ENCODE measurements around the gene HNRNPDL.

Gene HNRNPDL

GRCh38 chr4:82463221-82463620 lies 33.0 kb upstream of the HNRNPDL start:
- TF ChIP-seq, protein P1, sequence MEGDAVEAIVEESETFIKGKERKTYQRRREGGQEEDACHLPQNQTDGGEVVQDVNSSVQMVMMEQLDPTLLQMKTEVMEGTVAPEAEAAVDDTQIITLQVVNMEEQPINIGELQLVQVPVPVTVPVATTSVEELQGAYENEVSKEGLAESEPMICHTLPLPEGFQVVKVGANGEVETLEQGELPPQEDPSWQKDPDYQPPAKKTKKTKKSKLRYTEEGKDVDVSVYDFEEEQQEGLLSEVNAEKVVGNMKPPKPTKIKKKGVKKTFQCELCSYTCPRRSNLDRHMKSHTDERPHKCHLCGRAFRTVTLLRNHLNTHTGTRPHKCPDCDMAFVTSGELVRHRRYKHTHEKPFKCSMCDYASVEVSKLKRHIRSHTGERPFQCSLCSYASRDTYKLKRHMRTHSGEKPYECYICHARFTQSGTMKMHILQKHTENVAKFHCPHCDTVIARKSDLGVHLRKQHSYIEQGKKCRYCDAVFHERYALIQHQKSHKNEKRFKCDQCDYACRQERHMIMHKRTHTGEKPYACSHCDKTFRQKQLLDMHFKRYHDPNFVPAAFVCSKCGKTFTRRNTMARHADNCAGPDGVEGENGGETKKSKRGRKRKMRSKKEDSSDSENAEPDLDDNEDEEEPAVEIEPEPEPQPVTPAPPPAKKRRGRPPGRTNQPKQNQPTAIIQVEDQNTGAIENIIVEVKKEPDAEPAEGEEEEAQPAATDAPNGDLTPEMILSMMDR (conservative IDR thresholded peaks at IDR 0.05; ENCODE audit: low read depth), result no peak
- ChIA-PET CTCF (no interaction called here), POLR2A (ENCODE audit: low non-redundant PET) (no interaction called here)
- DNase-seq (ENCODE audit: low spot score), result no peak
- no peak overlapping the region for H3K27ac ChIP-seq

GRCh38 chr4:82462415-82462831 lies 32.2 kb upstream of the HNRNPDL start:
- H3K27ac ChIP-seq, result no peak overlapping the region
- ChIA-PET POLR2A (ENCODE audit: low non-redundant PET) (no interaction called here), CTCF (interaction anchor here (0.8 kb wide), 1 partner anchor 21 kb away, joined by 3 read pairs; no protein-coding TSS in a partner anchor)
- TF ChIP-seq, protein P1 (conservative IDR thresholded peaks at IDR 0.05; ENCODE audit: low read depth), result peak; percentile 83
- DNase-seq (ENCODE audit: low spot score), result peak; percentile 91

DNA sequence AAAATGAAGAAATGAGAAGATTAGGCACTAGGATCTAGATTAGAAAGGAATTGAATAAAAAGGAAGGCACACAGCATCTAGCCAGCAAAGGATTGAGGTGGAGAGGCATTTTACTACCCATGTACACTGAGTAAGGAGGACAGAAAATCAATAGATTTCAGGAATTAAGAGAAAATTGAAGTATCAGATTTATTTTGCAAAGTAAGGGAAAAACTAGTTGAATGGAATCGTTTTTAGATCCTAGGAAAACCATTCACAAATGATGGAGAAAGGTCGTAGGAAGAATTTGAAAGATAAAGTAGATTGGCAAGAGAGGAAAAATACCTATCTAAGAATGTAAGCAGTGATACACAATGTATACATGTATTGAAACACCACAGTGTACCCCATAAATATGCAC lies 31.4 kb upstream of the HNRNPDL start:
- TF ChIP-seq, protein P1 (conservative IDR thresholded peaks at IDR 0.05; ENCODE audit: low read depth), result no peak
- DNase-seq (ENCODE audit: low spot score), result no peak
- ChIA-PET POLR2A (ENCODE audit: low non-redundant PET) (no interaction called here), CTCF (interaction anchor here (0.6 to 1.1 kb wide), 5 partner anchors 9 to 1041 kb away, joined by 3 to 4 read pairs (median 3); no protein-coding TSS in a partner anchor)
- no peak overlapping the region for H3K27ac ChIP-seq

- CTCF ChIA-PET, result no interaction called here
- no peak for DNase-seq (ENCODE audit: low spot score)
- H3K27ac ChIP-seq, result no peak overlapping the region
- POLR2A ChIA-PET (ENCODE audit: low non-redundant PET), result no interaction called here
- TF ChIP-seq, protein P1 (conservative IDR thresholded peaks at IDR 0.05; ENCODE audit: low read depth), result no peak
These were observed 28.5 kb upstream of the HNRNPDL start for GRCh38 chr4:82458729-82459128.

DNA sequence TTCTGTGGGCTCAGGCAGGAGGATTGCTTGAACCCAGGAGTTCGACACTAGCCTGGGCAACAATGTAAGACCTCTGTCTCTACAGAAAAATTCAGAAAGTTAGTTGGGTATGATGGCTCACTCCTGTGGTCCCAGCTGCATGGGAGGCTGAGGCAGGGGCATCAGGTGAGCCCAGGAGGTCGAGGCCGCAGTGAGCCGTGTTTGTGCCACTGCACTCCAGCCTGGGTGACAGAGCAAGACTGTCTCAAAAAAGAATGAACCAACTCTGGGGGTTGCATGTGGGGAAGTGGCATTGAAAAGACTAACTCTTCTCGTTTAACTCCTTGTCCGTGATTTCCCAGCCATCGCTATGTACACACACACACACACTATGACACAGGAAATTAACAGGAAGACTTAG lies 27.0 kb upstream of the HNRNPDL start:
- no peak overlapping the region for H3K27ac ChIP-seq
- DNase-seq (ENCODE audit: low spot score), result no peak
- POLR2A ChIA-PET (ENCODE audit: low non-redundant PET), result no interaction called here
- TF ChIP-seq, protein P1 (conservative IDR thresholded peaks at IDR 0.05; ENCODE audit: low read depth), result no peak
- CTCF ChIA-PET, result no interaction called here

- DNase-seq (ENCODE audit: low spot score), result no peak
- CTCF ChIA-PET, result no interaction called here
- POLR2A ChIA-PET (ENCODE audit: low non-redundant PET), result no interaction called here
- TF ChIP-seq, protein P1 (conservative IDR thresholded peaks at IDR 0.05; ENCODE audit: low read depth), result no peak
- H3K27ac ChIP-seq, result no peak overlapping the region
These were observed 21.8 kb upstream of the HNRNPDL start for GRCh38 chr4:82452026-82452425.

Data from RWPE1 (cell line).